MCF 10A (cell line): ENCODE results near the gene FUBP3. TPM values are rescaled to one million over a fixed set of nuclear protein-coding genes. Genes with fewer than 3 reads are reported as not detected.

Experiments
- BruUV-seq: library from RNA; stranded (reverse); fragments of 400-500 nt; replicated peaks from 2 replicates; lab custom pipeline; 2021; lab: Mats Ljungman, UMichigan
- CTCF ChIA-PET: fragments of 300-600 bp; sonication (Branson Sonifier 250); formaldehyde crosslinking; extraction: SDS; loops from one replicate; lab custom pipeline; 2021; ENCODE audit warnings: antibody characterized with exemption, inconsistent platforms; lab: Yijun Ruan, JAX
- POLR2A ChIA-PET: fragments of 300-600, 350-650 bp; sonication (Branson Sonifier 250); formaldehyde crosslinking; extraction: SDS; loops from one replicate; lab custom pipeline; 2020; ENCODE audit warnings: antibody characterized with exemption, inconsistent platforms; lab: Yijun Ruan, JAX
- DNase-seq: peaks from one replicate; pipeline ENCODE4 v3.0.0-alpha.2; 2018; ENCODE audit not compliant: unreplicated experiment
- H3K27ac Mint-ChIP-seq: one replicate; pipeline ENCODE4 v1.8.0; 2022; ENCODE audit warnings: mild to moderate bottlenecking, low read depth, mixed read lengths; ENCODE audit not compliant: unreplicated experiment
- H3K27me3 Mint-ChIP-seq: one replicate; pipeline ENCODE4 v1.8.0; 2022; ENCODE audit warnings: mixed read lengths; ENCODE audit not compliant: insufficient read depth, unreplicated experiment
- H3K36me3 Mint-ChIP-seq: one replicate; pipeline ENCODE4 v1.8.0; 2022; ENCODE audit warnings: mild to moderate bottlenecking, moderate library complexity, mixed read lengths; ENCODE audit not compliant: insufficient read depth, unreplicated experiment
- H3K4me1 Mint-ChIP-seq: one replicate; pipeline ENCODE4 v1.8.0; 2022; ENCODE audit warnings: mixed read lengths; ENCODE audit not compliant: insufficient read depth, unreplicated experiment
- H3K4me3 Mint-ChIP-seq: one replicate; pipeline ENCODE4 v1.8.0; 2022; ENCODE audit warnings: mild to moderate bottlenecking, moderate library complexity, mixed read lengths; ENCODE audit not compliant: unreplicated experiment
- H3K9me3 Mint-ChIP-seq: one replicate; pipeline ENCODE4 v1.8.0; 2022; ENCODE audit warnings: mixed read lengths; ENCODE audit not compliant: unreplicated experiment
- CTCF ChIP-seq: fragments of 200-600 bp; IDR thresholded peaks from one replicate; pipeline ENCODE4 v1.8.0; 2022; ENCODE audit warnings: antibody characterized with exemption, mild to moderate bottlenecking; ENCODE audit not compliant: unreplicated experiment
- intact Hi-C: fragments of 100-400 bp; cut with micrococcal nuclease; formaldehyde crosslinking; loops from 2 replicates; pipeline ENCODE4 v1.14.1; 2022
- total RNA-seq: library from RNA; stranded (reverse); gene quantifications from 2 replicates; pipeline ENCODE4 v1.2.3, GENCODE V29; 2022

FUBP3 gene
- total RNA-seq, 1 experiment from 2014 or later: 58.0 TPM

- Mint-ChIP-seq H3K36me3 (peaks cover 38% of the 10 kb centered on the region), H3K27me3 (no peaks in the 10 kb centered on the region), H3K27ac (no peak overlapping the region), H3K9me3 (no peaks in the 10 kb centered on the region), H3K4me3 (no peak overlapping the region), H3K4me1 (no peaks in the 10 kb centered on the region)
- BruUV-seq: no TSS peak
- intact Hi-C loops: no loop called here
- CTCF ChIA-PET: interaction anchor here (0.6 to 1.2 kb wide), 2 partner anchors 74 to 549 kb away, joined by 4 read pairs; no protein-coding TSS in a partner anchor
- DNase-seq: no peak
- no peak for TF ChIP-seq CTCF
- POLR2A ChIA-PET: interaction anchor here (0.6 to 1.5 kb wide), 3 partner anchors 28 to 501 kb away, joined by 3 to 4 read pairs (median 3); no protein-coding TSS in a partner anchor
Measured at GRCh38 chr9:130608554-130609134, 29.3 kb downstream of the FUBP3 start.

- Mint-ChIP-seq H3K27me3 (no peaks in the 10 kb centered on the region), H3K27ac (no peak overlapping the region), H3K9me3 (no peaks in the 10 kb centered on the region), H3K4me1 (no peaks in the 10 kb centered on the region), H3K4me3 (no peak overlapping the region), H3K36me3 (peaks cover 42% of the 10 kb centered on the region)
- CTCF ChIA-PET: interaction anchor here (1.2 kb wide), 1 partner anchor 73 kb away, joined by 4 read pairs; no protein-coding TSS in a partner anchor
- no peak for DNase-seq
- no TSS peak for BruUV-seq
- no peak for TF ChIP-seq CTCF
- POLR2A ChIA-PET: interaction anchor here (0.6 to 1.5 kb wide), 3 partner anchors 29 to 501 kb away, joined by 3 to 4 read pairs (median 3); no protein-coding TSS in a partner anchor
- intact Hi-C loops: no loop called here
Measured at GRCh38 chr9:130609163-130609562, 29.8 kb downstream of the FUBP3 start.

- no TSS peak for BruUV-seq
- ChIA-PET CTCF (interaction anchor here (0.6 kb wide), 2 partner anchors 19 to 24 kb away, joined by 3 to 4 read pairs; no protein-coding TSS in a partner anchor), POLR2A (no interaction called here)
- H3K9me3 Mint-ChIP-seq: no peaks in the 10 kb centered on the region
- peaks cover 61% of the 10 kb centered on the region for H3K36me3 Mint-ChIP-seq
- no peaks in the 10 kb centered on the region for H3K27me3 Mint-ChIP-seq
- no peak overlapping the region for H3K4me3 Mint-ChIP-seq
- H3K27ac Mint-ChIP-seq: no peak overlapping the region
- DNase-seq: no peak
- TF ChIP-seq CTCF: no peak
- no peaks in the 10 kb centered on the region for H3K4me1 Mint-ChIP-seq
- intact Hi-C loops: no loop called here
Measured at GRCh38 chr9:130610862-130611707, 31.7 kb downstream of the FUBP3 start.

GRCh38 chr9:130616451-130616850 lies 37.1 kb downstream of the FUBP3 start:
- Mint-ChIP-seq H3K4me1 (no peaks in the 10 kb centered on the region), H3K4me3 (no peak overlapping the region), H3K27me3 (no peaks in the 10 kb centered on the region), H3K9me3 (no peaks in the 10 kb centered on the region), H3K27ac (no peak overlapping the region), H3K36me3 (peaks cover 93% of the 10 kb centered on the region)
- TF ChIP-seq CTCF: no peak
- no TSS peak for BruUV-seq
- ChIA-PET POLR2A (no interaction called here), CTCF (interaction anchor here (0.6 to 0.9 kb wide), 3 partner anchors 85 to 510 kb away, joined by 3 read pairs; no protein-coding TSS in a partner anchor)
- DNase-seq: no peak
- intact Hi-C loops: no loop called here
